Measurements from ENCODE around the gene TFDP2. TPM values are rescaled to one million over a fixed set of nuclear protein-coding genes. Genes with fewer than 3 reads are reported as not detected.

The TFDP2 gene
- total RNA-seq: 10 to 100 TPM; 37.0 to 74.3 TPM

GRCh38 chr3:142148792-142149672, at the start of gene TFDP2:
TFDP2 (minus strand) TSS chr3:142149544; CDS start chr3:142101749, 47,795 bp downstream.

Small RNA genes lying within 50 kb of the gene (small RNA-seq; reads per million reads assigned to genes)
- 0 reads per million in 2 donors for gene RNU6-425P
- gene RNU6-509P: 0.04 to 0.29 reads per million in 2 donors

Other genes starting within 250 kb of the TFDP2 start
- gene GK5, start 76.0 kb upstream of the TFDP2 start, total RNA-seq: 10 to 100 TPM; 15.1 to 16.0 TPM